GM21381 (cell line): ENCODE data around the gene MKRN2OS.

Source experiments
- ATAC-seq: cut with Tn5 transposase; IDR thresholded peaks from one replicate; pipeline ENCODE4 v1.9.1; 2021; ENCODE audit warnings: mild to moderate bottlenecking, moderate library complexity; ENCODE audit not compliant: unreplicated experiment

MKRN2OS gene, protein sequence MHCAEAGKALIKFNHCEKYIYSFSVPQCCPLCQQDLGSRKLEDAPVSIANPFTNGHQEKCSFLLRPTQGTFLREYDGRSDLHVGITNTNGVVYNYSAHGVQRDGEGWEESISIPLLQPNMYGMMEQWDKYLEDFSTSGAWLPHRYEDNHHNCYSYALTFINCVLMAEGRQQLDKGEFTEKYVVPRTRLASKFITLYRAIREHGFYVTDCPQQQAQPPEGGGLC

GRCh38 chr3:12545473-12545791 is at the start of gene MKRN2OS:
Gene MKRN2OS, minus strand, starts transcription at chr3:12545499. Its CDS starts 35 bp downstream, at chr3:12545464.
- ATAC-seq, result no peak

DNA sequence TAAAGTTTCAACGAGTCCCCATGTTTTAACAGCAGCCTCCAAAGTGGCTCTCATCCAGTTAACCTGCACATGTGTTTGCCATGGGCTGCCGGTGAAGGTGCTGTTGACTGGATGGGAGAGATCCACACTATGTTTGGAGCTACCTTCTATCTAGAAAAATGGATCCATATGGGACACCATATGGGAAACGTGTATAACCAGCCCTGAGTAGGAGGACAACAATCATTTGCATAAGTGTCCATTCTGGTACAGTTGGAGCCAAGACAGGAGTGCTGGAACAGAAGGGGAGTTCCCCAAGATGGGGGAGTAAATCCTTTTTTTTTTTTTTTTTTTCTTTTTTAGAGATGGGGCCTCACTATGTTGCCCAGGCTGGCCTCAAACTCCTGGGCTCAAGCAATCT is 48.2 kb upstream of the MKRN2OS start:
- ATAC-seq, result no peak

- ATAC-seq, result no peak
These were observed 46.9 kb upstream of the MKRN2OS start for GRCh38 chr3:12591997-12592715.

GRCh38 chr3:12591456-12591855 is 46.2 kb upstream of the MKRN2OS start:
- no peak for ATAC-seq

GRCh38 chr3:12590096-12590495 is 44.8 kb upstream of the MKRN2OS start:
- no peak for ATAC-seq

DNA sequence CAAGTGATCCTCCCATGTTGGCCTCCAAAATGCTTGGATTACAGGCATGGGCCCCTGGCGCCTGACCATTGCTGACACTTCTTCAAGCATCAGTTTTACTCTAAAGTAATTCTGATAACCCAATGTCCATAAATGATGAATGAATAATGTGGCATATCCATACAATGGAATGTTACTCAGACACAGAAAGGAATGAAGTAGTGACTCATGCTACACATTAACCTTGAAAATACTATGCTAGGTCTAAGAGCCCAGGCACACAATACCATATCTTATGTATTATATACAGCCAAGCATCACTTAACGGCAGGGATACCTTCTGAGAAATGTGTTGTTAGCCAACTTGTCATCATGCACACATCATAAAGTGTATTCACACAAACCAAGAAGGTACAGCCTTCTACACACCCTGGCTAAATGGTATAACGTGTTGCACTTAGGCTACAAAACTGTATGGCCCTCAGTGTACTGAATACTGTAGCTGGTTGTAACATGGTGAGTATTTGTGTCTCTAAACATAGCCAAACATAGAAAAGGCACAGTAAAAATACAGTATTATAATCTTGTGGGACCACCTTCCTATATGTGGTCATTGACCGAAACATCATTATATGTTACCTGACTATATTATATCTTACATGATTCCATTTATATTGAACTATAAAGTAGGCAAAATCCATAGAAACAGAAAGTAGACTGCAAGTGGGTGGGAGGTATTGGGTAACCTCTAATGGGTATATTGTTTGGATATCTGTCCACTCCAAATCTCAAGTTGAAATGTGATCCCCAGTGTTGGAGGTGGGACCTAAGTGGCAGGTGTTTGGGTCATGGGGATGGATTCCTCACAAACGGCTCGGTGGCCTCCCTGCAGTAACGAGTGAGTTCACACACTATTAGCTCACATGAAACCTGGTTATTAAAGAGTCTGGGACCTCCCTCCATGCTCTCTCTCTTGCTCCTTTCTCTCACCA is 43.0 kb upstream of the MKRN2OS start:
- ATAC-seq, result no peak

GRCh38 chr3:12586403-12586802 is 41.1 kb upstream of the MKRN2OS start:
- ATAC-seq, result no peak

- ATAC-seq, result peak; percentile 79
These were observed 40.7 kb upstream of the MKRN2OS start for GRCh38 chr3:12585970-12586369.

- ATAC-seq, result no peak
These were observed 39.9 kb upstream of the MKRN2OS start for GRCh38 chr3:12585181-12585580.

DNA sequence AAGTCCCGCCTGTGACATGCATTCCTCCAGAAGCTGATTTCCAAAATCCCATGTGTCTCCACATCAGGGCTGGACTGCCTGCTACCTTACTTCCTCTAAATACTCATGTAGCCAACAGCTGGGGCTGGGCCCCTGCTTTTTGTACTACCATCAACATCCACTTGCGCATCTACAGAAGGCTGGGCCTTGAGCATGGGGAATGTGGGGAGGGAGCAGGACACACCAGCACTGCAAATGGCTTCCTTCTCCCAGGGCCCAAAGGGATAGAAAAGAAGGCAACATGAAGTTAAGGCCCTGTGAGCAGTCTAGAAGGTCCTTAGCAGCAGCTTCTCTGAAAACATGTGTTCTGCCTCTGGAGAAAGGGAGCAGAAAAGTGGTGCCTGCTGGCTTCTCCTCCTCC is 38.8 kb upstream of the MKRN2OS start:
- no peak for ATAC-seq

GRCh38 chr3:12583280-12583679 is 38.0 kb upstream of the MKRN2OS start:
- ATAC-seq, result no peak

GRCh38 chr3:12582730-12583129 is 37.4 kb upstream of the MKRN2OS start:
- ATAC-seq, result no peak

GRCh38 chr3:12579905-12580304 is 34.6 kb upstream of the MKRN2OS start:
- no peak for ATAC-seq

GRCh38 chr3:12579456-12579855 is 34.2 kb upstream of the MKRN2OS start:
- ATAC-seq, result no peak

DNA sequence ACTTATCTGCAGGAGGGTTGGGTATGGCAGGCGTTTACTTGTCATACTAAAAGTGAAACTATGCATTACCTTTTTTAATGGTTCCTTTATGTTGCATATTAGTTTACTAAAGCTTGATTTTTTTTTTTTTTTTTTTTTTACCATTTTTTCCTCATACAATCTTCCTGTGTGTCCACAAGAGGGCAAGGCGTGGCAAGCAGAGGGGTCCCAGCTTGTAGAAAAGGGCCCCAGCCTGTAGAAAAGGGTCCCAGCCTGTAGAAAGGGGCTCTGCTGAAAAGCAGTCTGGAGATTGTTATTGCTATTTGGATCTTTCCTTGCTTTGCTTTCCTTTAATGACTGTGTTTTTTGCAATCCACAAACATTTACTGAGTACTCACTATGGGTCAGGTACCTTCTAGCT is 33.4 kb upstream of the MKRN2OS start:
- ATAC-seq, result no peak

DNA sequence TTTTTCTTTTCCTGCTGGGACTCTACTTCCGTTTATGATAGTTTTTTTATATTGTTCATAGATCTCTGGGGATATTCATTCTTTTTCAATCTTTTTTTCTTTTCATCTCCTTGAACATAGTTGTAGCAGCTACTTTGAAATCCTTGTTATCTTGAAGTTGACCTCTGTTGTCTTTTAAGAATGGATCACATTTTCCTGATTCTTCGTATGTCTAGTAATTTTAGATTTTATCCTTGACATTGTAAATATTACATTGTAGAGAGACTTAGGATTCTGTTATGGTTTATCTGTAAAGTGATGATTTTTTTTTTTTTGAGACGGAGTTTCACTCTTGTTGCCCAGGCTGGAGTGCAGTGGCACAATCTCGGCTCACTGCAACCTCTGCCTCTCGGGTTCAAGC is 32.1 kb upstream of the MKRN2OS start:
- ATAC-seq, result no peak

DNA sequence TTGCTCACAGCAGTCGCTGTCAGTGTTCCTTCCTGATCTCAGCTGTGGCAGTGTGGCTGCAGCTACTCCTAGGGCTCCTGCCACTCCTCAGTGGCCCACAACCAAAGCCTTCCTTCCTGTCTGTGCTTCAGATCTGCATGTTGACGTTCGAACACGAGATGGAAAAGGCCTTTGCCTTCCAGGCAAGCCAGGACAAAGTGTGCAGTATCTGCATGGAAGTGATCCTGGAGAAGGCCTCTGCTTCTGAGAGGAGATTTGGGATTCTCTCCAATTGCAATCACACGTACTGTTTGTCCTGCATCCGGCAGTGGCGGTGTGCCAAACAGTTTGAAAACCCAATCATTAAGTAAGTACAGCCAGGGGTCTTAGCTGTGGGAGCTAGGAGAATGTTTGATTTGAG is 29.4 kb upstream of the MKRN2OS start:
- ATAC-seq, result no peak

GRCh38 chr3:12574131-12574530 is 28.8 kb upstream of the MKRN2OS start:
- ATAC-seq, result no peak

DNA sequence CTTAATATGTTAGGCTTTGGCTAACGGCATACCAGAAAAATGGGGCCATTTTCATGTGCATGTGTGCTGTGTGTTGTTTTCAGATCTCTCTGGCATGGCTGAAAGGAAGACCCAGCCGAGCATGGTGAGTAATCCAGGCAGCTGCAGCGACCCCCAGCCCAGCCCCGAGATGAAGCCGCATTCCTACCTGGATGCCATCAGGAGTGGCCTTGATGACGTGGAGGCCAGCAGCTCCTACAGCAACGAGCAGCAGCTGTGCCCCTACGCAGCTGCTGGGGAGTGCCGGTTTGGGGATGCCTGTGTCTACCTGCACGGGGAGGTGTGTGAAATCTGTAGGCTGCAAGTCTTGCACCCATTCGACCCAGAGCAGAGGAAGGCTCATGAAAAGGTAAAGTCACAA is 26.7 kb upstream of the MKRN2OS start:
- no peak for ATAC-seq

DNA sequence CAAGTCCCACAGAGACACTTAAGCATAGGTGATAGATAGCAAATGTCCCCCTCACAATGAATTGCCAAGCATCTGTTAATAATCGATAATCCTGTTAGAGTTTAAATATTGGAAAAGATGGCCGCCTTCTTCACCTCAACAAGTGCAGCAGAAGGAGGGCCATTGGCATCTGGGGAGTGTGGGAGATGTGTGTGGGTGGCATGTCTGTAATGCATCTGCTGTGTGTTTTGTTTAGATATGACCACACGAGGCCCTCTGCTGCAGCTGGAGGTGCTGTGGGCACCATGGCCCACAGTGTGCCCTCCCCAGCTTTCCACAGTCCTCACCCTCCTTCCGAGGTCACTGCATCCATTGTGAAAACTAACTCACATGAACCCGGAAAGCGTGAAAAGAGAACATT is 24.5 kb upstream of the MKRN2OS start:
- ATAC-seq, result no peak

GRCh38 chr3:12568747-12569146 is 23.4 kb upstream of the MKRN2OS start:
- ATAC-seq, result no peak

GRCh38 chr3:12566976-12567375 is 21.7 kb upstream of the MKRN2OS start:
- no peak for ATAC-seq
